GM10847 (cell line): Measurements from ENCODE around the gene NDUFS7.

ENCODE experiments used
- POLR2A ChIP-seq: IDR thresholded peaks from 2 replicates; pipeline ENCODE4 v1.6.1; 2011; ENCODE audit not compliant: insufficient read length; ENCODE audit errors: extremely low read depth

NDUFS7 gene

DNA sequence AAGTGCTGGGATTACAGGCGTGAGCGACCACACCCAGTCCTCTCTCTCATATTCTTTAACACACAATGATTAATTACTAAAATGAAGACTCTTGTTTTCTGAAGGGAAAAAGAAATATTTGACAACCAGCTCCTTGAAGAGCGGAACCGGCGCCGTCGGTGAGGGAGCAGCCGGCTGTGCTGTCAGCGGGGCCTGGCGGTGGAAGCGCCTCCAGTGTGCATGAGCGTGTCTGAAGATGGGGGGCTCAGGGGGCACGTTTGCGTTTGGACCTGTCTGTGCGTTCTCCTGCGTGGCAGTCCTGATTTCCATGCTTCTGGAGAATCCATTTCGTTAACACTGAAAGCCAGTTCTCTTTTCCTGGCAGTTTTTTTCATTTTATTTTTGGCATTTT lies 7.3 kb upstream of the NDUFS7 start:
- TF ChIP-seq POLR2A: no peak

DNA sequence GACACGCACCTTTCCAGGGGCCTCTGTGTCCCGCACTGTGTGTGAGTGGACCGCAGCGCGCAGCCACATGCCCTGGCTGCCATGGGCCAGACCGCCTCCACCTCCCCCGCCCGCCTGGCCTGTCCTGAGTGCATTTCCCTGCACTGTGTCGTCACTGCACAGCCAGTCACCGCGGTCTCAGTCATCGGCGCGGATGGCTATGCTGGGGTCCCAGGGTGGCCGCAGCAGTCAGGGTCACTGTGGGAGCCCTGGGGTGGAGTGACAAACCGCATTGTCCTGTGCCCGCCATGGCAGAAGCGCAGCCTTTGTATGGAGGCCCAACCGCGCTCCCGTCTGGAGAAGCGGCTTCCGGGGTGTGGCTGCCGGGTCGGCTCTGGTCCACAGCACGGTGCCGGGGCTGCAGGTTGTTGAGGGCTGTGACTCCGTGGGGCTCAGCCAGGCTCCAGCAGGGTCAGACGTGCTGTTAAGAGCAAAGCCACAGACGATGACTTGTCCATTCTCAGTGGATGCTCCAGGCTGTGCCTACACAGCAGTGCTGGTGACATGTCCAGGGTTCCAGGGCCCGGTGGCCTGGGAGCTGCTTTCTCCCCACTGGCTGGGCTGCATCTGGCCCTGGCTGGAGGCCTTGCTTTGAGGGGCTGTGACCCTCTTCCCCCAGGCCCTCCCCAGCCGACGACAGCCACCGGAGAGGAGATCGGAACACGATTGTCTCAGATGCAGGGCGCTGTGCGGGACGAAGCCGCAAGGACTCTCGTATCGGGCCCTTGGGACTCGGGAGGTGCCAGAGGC lies 6.3 kb upstream of the NDUFS7 start:
- TF ChIP-seq POLR2A: no peak

DNA sequence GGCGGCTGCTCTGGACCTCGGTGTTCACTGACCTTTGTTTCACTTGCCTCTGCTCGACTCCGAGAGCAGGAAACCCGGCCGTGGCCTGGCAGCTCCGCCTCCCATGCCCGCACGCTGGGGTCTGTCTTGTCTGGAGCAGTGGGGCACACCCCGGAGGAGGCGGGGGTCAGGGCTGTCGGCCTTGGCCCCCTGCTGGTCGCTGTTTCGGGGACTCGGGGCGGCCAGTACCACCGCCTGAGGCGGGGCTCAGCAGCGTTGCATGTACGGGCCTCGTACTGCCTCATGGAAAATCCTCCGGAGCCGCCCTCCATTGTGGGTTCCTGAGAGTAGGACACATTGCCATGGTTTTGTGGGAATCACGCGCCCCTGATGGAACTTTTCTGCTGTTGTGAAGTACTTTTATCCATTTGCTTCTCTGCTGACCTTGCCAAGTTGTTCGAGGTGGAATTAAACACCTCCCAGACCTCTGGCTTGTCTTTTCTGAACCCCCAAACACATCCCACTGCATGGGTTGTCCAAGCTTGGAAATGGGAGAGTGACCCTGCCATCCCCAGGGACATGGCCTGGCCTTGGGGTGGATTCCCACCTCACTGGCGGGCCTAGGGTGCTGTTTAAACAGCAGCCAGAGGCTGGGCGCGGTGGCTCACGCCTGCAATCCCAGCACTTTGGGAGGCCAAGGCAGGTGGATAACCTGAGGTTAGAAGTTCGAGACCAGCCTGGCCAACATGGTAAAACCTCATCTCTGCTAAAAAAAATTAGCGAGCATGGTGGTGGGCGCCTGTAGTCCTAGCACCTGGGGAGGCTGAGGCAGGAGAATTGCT lies 5.5 kb upstream of the NDUFS7 start:
- TF ChIP-seq POLR2A: no peak

DNA sequence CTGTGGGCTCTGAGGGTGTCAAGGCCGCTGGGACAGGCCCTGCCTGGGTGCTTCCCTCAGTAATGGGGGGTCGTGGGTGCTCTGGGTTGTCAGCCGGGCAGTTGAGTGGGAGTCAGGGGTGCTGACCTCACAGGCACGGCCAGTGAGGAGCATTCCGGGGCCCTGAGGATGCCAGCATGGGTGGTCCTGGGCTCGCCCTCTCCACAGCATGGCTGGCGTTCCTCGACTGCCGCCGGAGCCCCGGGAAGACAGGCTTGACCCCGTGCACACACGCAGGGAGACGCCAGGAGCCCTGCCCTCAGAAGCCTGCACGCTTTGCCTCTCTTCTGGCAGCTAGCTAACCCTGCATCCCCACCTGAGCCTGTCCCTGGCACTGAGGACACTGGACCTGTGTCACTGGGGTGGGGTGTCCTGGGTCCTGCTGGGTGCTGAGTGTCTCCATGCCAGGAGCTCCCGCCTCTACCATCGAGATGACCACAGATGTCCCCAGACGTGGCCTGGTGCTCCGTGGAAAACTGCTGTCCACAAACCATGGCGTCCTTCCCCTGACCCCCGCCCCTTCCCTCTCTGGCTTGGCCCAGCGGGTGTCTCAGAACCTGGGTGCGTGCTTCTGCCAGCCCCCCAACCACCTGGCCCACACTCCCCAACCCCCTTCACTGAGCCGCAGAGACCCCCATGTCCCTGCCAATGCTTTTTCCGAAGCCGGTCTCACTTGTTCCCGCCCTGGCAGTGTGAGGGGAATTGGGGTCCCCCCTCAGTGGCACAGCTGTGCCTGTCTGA lies 4.4 kb upstream of the NDUFS7 start:
- no peak for TF ChIP-seq POLR2A

DNA sequence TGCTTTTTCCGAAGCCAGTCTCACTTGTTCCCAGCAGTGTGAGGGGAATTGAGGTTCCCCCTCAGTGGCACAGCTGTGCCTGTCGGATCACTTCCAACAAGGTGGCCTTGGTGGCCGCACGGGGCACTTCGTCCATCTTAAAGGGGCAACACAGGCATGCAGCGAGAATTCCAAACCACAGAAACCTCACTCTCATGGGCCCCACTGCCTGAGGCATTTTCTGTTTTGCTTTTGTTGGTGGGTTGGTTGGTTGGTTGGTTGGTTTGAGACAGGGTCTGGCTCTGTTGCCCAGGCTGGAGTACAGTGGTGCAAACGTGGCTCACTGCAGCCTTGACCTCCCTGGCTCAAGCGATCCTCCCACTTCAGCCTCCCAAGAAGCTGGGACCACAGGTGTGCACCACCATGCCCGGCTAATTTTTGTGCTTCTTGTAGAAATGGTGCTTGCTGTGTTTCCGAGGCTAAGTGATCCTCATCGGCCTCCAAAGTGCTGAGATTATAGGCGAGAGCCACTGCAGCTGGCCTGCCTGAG lies 3.7 kb upstream of the NDUFS7 start:
- no peak for TF ChIP-seq POLR2A

DNA sequence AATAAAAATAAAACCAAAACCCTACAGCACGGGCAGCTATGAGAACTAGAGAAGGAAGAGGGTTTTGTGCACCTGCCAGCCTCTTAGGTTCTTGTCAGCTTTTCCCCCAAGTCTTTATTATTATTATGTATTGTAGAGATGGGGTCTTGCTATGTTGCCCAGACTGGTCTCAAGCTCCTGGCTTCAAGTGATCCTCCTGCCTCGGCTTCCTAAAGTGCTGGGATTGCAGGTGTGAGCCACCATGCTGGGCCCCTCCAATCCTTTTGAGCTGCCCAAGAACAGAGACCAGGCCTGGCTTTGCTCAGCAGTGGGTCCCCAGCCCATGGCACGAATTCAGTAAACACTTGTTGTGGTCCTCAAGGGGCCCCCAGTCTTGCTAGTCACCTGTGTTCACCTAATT lies 1.5 kb upstream of the NDUFS7 start:
- TF ChIP-seq POLR2A: no peak

DNA sequence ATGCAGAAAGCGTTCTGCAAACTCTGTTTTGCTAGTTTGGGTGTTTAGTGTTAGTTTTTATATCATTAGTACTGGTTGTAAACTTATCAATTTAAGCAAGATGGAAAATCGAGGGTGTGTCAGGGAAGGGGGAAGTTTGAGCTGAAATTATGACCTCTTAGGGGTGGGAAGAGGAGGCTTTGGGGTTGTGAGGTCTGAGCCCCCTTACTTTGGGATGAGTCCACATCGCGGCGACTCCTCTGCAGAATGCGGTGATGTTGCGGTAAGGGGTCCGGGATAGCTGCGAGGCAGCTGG lies 743 bp upstream of the NDUFS7 start:
- TF ChIP-seq POLR2A: no peak

DNA sequence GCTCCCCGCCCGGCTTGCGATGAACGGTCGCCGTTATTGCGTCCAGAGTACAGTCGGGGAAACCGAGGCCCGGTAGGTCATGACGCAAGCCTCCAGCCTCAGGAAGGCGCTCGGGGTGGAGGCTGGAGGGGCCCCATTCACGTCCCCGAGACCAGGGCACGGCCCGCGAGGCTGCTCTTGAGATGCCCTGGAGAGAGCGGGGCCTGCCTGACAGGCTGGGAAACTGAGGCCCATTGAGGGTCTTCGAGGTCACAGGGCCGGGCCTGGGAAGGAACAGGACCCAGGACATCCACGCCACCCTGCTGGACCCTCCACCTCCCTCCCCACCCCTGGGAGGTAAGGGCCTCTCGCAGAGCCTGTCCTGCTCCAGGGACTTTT lies 367 bp downstream of the NDUFS7 start:
- no peak for TF ChIP-seq POLR2A

DNA sequence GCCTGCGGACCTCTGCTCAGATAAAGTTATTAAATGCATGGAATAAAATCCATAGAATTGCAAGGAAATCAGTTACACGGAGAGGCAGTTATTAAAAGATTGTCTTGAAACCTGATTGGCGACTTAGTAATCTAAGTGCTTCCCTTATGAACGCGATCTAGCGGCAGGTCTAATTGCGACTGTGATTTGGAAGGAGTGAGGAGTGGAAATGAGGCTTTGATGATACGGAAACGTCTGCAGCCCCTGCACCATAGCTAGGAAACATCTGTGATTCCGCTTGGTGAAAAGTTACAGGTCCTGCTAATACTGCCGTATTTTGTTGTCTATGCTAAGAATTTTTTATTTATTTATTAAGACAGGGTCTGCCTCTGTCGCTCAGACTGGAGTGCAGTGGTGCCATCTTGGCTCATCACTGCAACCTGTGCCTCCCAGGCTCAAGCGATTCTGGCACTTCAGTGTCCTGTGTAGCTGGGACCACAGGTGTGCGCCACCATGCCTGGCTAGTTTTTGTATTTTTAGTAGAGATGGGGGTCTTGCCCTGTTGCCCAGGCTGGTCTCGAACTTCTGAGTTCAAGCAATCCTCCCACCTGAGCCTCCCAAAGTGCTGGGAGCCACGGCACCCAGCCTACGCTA lies 887 bp downstream of the NDUFS7 start:
- TF ChIP-seq POLR2A: no peak

DNA sequence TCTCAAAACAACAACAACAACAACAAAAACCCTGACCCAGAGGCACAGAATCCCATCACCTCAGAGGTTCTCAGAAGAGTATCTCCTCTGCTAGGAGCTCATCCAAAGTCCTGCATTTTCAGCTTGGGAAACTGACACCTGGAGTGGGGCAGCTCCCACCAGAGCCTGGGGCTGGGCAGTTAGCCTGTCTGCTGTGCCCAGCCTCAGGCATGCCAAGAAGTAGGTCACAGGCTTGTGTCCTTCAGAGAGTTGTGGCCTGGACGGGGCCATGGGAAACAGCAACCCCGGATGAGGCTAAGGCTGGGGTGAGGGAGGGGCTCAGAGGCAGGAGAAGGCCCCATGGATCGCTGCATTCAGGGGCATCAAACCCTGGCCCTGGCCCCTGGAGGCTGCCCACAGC lies 2.1 kb downstream of the NDUFS7 start:
- no peak for TF ChIP-seq POLR2A

DNA sequence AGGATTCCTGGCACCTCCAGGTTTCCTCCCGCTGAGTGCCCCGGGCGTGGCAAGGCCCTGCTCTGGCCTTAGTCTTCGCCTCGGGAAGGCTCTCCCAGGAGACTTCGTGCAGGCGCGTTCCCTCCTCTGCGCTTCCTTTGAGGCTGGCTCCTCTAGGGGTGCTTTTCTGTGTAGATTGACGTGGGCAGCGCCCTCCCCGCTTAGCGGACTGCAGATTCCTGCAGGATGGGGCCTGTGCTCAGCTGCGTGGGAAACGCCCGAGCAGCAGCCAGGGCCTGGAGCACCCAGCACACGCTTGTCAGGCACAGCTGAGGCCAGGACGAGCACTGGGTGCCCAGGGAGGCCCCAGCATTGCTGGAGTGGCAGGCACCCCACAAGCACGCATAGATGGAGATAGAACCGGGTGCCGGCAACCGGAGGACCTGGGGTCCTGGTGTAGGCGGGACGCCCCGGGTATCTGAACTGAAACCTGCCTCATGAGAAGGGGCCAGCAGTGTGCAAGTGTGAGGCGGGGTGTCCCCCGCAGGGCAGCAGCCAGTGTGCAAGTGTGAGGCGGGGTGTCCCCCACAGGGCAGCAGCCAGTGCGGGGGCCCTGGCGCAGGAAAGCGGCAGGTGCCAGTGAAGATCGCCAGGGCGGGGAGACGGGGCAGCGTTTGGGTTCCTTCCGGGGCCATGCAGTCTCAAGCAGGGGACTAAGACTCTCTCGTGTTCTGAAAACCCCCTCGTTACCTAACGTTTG lies 3.4 kb downstream of the NDUFS7 start:
- no peak for TF ChIP-seq POLR2A

DNA sequence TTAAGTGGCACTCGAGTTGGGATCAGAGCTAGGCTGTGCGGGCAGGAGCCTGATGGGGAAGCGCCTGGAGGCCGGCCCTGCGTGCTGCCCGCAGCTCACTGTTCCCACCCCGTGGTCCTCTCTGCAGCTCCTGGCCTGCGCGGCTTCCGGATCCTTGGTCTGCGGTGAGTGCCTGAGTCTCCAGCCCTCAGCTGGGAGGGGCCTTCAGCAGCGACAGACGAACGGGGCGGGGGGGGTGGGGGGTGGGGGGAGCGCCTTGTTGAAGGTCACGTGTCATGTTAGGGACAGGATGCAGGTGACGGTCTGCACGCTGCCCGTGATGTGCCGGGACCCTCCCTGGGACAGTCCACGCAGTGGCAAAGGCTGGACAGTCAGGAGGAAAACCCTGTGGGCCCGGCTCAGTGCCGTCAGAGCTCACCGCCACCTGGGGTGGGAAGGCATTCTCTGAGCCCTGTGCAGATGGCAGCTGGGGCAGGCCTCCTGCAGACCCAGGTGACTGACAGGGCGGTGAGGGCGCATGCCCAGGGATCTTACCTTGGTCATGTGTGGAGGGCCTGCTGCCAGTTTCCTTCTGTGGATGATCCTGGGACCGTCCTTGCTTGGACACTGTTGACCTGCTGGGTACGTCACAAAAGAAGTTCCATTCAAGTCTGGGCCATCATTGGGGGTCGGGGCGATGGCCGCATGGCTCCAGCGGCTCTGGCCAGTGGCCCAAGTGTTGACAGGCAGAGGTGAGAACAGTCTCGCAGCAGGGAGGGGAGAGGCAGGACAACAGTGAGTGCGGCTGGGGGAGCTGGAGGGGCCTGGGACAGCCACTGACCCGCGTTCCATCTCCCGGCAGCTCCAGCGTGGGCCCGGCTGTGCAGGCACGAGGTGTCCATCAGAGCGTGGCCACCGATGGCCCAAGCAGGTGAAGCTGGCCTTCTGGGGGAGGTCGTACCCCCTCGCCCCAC lies 4.3 kb downstream of the NDUFS7 start:
- no peak for TF ChIP-seq POLR2A

DNA sequence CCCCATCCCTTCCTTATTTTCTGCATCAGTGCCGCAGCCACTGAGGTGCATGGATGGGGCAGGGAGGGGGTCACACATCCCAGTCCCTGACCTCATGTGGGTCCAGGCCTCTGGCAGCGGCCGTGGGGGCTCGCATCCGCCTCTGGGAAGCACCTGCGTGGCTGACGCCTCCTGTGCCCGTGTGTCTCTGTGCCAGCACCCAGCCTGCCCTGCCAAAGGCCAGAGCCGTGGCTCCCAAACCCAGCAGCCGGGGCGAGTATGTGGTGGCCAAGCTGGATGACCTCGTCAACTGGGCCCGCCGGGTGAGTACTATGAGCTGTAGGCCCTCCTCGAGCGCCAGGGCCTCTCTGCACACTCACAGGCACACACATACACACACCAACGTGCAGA lies 4.9 kb downstream of the NDUFS7 start:
- no peak for TF ChIP-seq POLR2A

DNA sequence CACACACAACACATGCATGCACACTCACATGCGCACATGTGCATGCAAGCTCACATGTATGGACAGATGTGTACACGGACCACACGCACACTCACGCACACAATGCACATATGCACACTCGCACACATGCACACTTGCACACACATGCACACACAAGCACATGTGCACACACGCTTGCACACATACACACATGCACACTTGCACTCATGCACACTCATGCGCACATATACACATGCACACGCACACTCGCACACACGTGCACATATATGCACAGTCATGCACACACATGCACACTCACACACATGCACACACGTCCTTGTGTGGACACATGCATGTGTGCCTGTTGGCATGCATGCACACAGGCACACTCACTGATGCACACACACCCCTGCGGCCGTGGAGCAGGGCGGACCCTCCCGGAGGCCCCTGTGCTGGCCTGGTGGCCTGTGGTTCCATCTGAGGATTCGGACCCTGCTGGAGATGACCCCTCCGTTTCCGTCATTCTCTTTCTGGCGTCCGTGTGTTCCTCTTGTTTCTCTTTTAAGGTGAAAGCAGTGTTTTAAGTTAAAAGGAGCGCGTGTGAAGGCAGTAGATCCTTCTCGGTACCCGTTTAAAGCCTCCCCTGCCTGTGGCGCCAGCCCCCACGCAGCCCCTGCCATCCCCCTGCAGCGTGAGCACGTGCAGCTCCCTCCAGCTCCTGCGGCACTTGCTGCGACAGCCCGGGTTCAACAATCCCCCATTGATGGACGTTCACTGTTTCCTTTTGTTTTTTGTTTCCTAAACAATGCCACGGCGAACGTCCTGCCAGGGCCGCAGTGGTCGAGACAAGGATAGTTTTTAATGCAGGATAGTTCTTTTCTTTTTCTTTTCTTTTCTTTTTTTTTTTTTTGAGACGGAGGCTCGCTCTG lies 5.6 kb downstream of the NDUFS7 start:
- TF ChIP-seq POLR2A: no peak
